GM23248 (cell line): Measurements from ENCODE around the gene DOLK. TPM values are rescaled to one million over a fixed set of nuclear protein-coding genes. Genes with fewer than 3 reads are reported as not detected.

Source experiments
- DNase-seq: peaks from one replicate; pipeline ENCODE4 v3.0.0-alpha.2; 2015
- H2AFZ ChIP-seq: fragments of 200-600 bp; sonication (generic); 2 replicates; pipeline ENCODE4 v1.6.1; 2016; ENCODE audit warnings: antibody characterized with exemption
- H3F3A ChIP-seq: fragments of 200-600 bp; sonication (generic); 2 replicates; pipeline ENCODE4 v1.6.1; 2016; ENCODE audit warnings: mild to moderate bottlenecking, antibody characterized with exemption, mixed run types; ENCODE audit not compliant: insufficient read depth
- H3K27ac ChIP-seq: fragments of 200-600 bp; sonication (generic); 2 replicates; pipeline ENCODE4 v1.5.1; 2016; ENCODE audit warnings: mild to moderate bottlenecking
- H3K27me3 ChIP-seq: fragments of 200-600 bp; sonication (generic); replicated peaks from 2 replicates; pipeline ENCODE4 v1.6.1; 2016; ENCODE audit warnings: mild to moderate bottlenecking; ENCODE audit not compliant: insufficient read depth
- H3K36me3 ChIP-seq: fragments of 200-600 bp; sonication (generic); 2 replicates; pipeline ENCODE4 v1.6.1; 2016; ENCODE audit warnings: low read depth, mild to moderate bottlenecking
- H3K4me1 ChIP-seq: fragments of 200-600 bp; sonication (generic); 2 replicates; pipeline ENCODE4 v1.6.1; 2016; ENCODE audit warnings: mild to moderate bottlenecking; ENCODE audit not compliant: insufficient read depth
- H3K4me2 ChIP-seq: fragments of 200-600 bp; sonication (generic); one replicate; pipeline ENCODE4 v1.6.1; 2016; ENCODE audit warnings: mild to moderate bottlenecking; ENCODE audit not compliant: unreplicated experiment
- H3K4me3 ChIP-seq: fragments of 200-600 bp; sonication (generic); 2 replicates; pipeline ENCODE4 v1.5.1; 2016; ENCODE audit warnings: mild to moderate bottlenecking
- H3K79me2 ChIP-seq: fragments of 200-600 bp; sonication (generic); 2 replicates; pipeline ENCODE4 v1.6.1; 2016; ENCODE audit warnings: mild to moderate bottlenecking; ENCODE audit not compliant: insufficient read depth
- H3K9ac ChIP-seq: fragments of 200-600 bp; sonication (generic); 2 replicates; pipeline ENCODE4 v1.6.1; 2016; ENCODE audit warnings: mild to moderate bottlenecking
- H3K9me2 ChIP-seq: fragments of 200-600 bp; sonication (generic); 2 replicates; pipeline ENCODE4 v1.6.1; 2016; ENCODE audit warnings: mixed run types, mild to moderate bottlenecking, moderate library complexity; ENCODE audit not compliant: insufficient read depth
- H3K9me3 ChIP-seq: fragments of 200-600 bp; sonication (generic); one replicate; pipeline ENCODE4 v1.6.1; 2017; ENCODE audit warnings: low read depth
- H4K20me1 ChIP-seq: fragments of 200-600 bp; sonication (generic); 2 replicates; pipeline ENCODE4 v1.6.0; 2016; ENCODE audit not compliant: insufficient read depth
- EZH2 ChIP-seq: fragments of 200-600 bp; sonication (generic); IDR thresholded peaks from 2 replicates; pipeline ENCODE4 v1.6.1; 2018; ENCODE audit warnings: antibody characterized with exemption, mild to moderate bottlenecking; ENCODE audit not compliant: insufficient read depth, poor library complexity, severe bottlenecking
- EZH2phosphoT487 ChIP-seq: fragments of 200-600 bp; sonication (generic); IDR thresholded peaks from 2 replicates; pipeline ENCODE4 v1.6.1; 2018; ENCODE audit warnings: antibody characterized with exemption, moderate library complexity, mild to moderate bottlenecking, low read depth; ENCODE audit not compliant: insufficient read depth
- WGBS, 2 experiments: methylation state at CpG; one replicate each; pipeline ENCODE4 v1.1.6; 2015 to 2017; ENCODE audit warnings: low lambda C conversion rate in 2 of 2, low coverage in 1 of 2; ENCODE audit errors: missing lambda C conversion rate in 2 of 2; 5-methylcytosine and 5-hydroxymethylcytosine counted together
- in situ Hi-C: fragments of 300-500 bp; cut with MboI; formaldehyde crosslinking; loops from 2 replicates; pipeline ENCODE4 v1.15.0; 2020
- polyA plus RNA-seq: library from polyadenylated mRNA; unstranded; fragments of >200 nt; fragmentation: Nextera tagmentation; extraction: Ambion mirVana; gene quantifications from 2 replicates; pipeline ENCODE4 v1.2.1, GENCODE V29; 2016
- total RNA-seq: library from RNA; depleted of rRNA; stranded (reverse); fragments of >200 nt; shearing (Covaris generic); gene quantifications from 2 replicates; pipeline ENCODE4 v1.2.3, GENCODE V29; 2014

The DOLK gene
- total and polyA plus RNA-seq, 2 experiments from 2014 or later = 31.7 to 36.1 TPM

GRCh38 chr9:128937310-128938165 lies 9.9 kb downstream of the DOLK start:
- H3K36me3 ChIP-seq = no peaks in the 10 kb centered on the region
- H3K79me2 ChIP-seq = no peaks in the 10 kb centered on the region
- no peaks in the 10 kb centered on the region for H3F3A ChIP-seq
- no peak overlapping the region for H3K4me3 ChIP-seq
- no peak overlapping the region for H3K9ac ChIP-seq
- H3K27ac ChIP-seq = no peak overlapping the region
- in situ Hi-C loops = no loop called here
- 95 to 96% methylated on average over 9 of the region's 9 CpGs for WGBS, 2 experiments
- no peaks in the 10 kb centered on the region for H3K27me3 ChIP-seq
- H4K20me1 ChIP-seq = no peaks in the 10 kb centered on the region
- no peaks in the 10 kb centered on the region for H3K9me2 ChIP-seq
- no peak for TF ChIP-seq EZH2
- TF ChIP-seq EZH2phosphoT487 = no peak
- no peak overlapping the region for H3K4me2 ChIP-seq
- no peaks in the 10 kb centered on the region for H3K4me1 ChIP-seq
- no peak for DNase-seq
- no peak overlapping the region for H2AFZ ChIP-seq
- H3K9me3 ChIP-seq = no peaks in the 10 kb centered on the region

DNA sequence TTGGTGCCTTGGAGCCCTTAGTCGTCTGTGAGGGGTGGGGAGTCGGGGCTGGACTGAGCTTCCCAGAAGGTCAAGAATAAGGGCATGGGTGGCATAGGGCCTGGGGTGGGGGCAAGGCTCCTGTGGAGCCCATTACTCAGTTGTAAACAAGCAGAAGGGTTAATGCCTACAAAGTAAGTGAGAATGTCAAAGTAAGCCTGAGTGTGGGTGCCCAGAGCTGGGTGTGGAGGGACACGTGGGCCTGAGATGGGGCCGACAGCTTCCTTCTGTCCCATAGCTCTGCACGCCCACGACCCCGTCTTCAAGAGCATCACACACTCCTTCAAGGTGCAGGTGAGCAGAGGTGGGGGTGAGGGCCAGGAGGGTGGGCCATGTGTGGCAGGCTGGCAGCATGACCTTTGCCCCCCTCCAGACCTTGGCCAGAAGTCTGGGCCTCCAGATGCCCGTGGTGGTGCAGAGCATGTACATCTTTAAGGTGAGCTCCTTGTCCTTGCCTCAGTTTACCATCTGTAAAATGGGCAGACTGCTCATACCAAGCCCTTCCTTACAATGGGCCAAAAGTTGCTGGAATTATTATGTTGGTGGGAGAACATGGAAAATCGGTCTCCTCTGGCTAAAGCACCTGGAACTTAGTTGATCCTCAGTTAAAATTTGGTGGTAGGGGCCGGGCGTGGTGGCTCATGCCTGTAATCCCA lies 11.1 kb downstream of the DOLK start:
- H3K9me2 ChIP-seq = no peaks in the 10 kb centered on the region
- H2AFZ ChIP-seq = no peak overlapping the region
- H3K9ac ChIP-seq = no peak overlapping the region
- in situ Hi-C loops = no loop called here
- no peaks in the 10 kb centered on the region for H3F3A ChIP-seq
- no peaks in the 10 kb centered on the region for H3K9me3 ChIP-seq
- WGBS, 2 experiments = 81 to 88% methylated on average over 11 of the region's 11 CpGs
- no peak overlapping the region for H3K4me2 ChIP-seq
- H3K4me3 ChIP-seq = no peak overlapping the region
- H3K27ac ChIP-seq = no peak overlapping the region
- no peaks in the 10 kb centered on the region for H3K27me3 ChIP-seq
- H3K36me3 ChIP-seq = no peaks in the 10 kb centered on the region
- TF ChIP-seq EZH2phosphoT487 (no peak), EZH2 (no peak)
- H3K4me1 ChIP-seq = no peaks in the 10 kb centered on the region
- H3K79me2 ChIP-seq = no peaks in the 10 kb centered on the region
- H4K20me1 ChIP-seq = no peaks in the 10 kb centered on the region
- DNase-seq = no peak

DNA sequence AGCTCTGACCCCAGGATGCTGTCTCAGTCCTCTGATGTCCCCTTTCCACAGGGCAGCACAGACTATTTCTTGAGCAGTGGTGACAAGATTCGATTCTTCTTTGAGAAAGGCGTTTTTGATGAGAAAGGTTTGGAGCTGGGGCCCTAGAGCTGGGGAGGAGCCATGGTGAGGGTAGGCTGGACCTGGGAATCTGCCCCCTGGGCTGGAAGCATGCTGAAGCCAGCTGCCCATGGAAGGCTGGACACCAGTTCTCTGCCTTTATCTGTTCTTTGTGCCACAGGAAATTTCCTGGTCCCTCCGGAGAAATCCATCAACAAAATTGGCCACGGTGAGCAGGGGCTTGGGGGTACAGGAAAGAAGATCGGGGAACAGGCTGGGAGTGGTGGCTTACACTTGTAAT lies 13.7 kb downstream of the DOLK start:
- no peaks in the 10 kb centered on the region for H3K9me2 ChIP-seq
- H3K9me3 ChIP-seq = no peaks in the 10 kb centered on the region
- H4K20me1 ChIP-seq = no peaks in the 10 kb centered on the region
- no peaks in the 10 kb centered on the region for H3K27me3 ChIP-seq
- H3K4me3 ChIP-seq = no peak overlapping the region
- no peak overlapping the region for H3K4me2 ChIP-seq
- DNase-seq = no peak
- in situ Hi-C loops = no loop called here
- no peak overlapping the region for H3K9ac ChIP-seq
- H3K79me2 ChIP-seq = no peaks in the 10 kb centered on the region
- no peak for TF ChIP-seq EZH2phosphoT487
- no peak for TF ChIP-seq EZH2
- WGBS, 2 experiments = 81 to 82% methylated on average over 5 of the region's 5 CpGs
- H3K4me1 ChIP-seq = no peaks in the 10 kb centered on the region
- H3K36me3 ChIP-seq = no peaks in the 10 kb centered on the region
- H2AFZ ChIP-seq = no peak overlapping the region
- no peaks in the 10 kb centered on the region for H3F3A ChIP-seq
- no peak overlapping the region for H3K27ac ChIP-seq

GRCh38 chr9:128929560-128929959 lies 17.8 kb downstream of the DOLK start:
- WGBS, 2 experiments = 92 to 95% methylated on average over 4 of the region's 4 CpGs

More at GRCh38 chr9:128929560-128929959, 17.8 kb downstream of the DOLK start:
- H4K20me1 ChIP-seq = no peaks in the 10 kb centered on the region
- H3K36me3 ChIP-seq = no peaks in the 10 kb centered on the region
- no peak overlapping the region for H3K4me3 ChIP-seq
- H3K79me2 ChIP-seq = no peaks in the 10 kb centered on the region
- H3F3A ChIP-seq = no peaks in the 10 kb centered on the region
- no peaks in the 10 kb centered on the region for H3K9me3 ChIP-seq
- in situ Hi-C loops = loop anchor here (5.0 kb wide), 1 partner anchor 62 kb away; no protein-coding TSS in a partner anchor
- DNase-seq = no peak
- no peak overlapping the region for H3K4me2 ChIP-seq
- no peaks in the 10 kb centered on the region for H3K9me2 ChIP-seq
- TF ChIP-seq EZH2 = no peak
- TF ChIP-seq EZH2phosphoT487 = no peak
- H2AFZ ChIP-seq = no peak overlapping the region
- H3K27ac ChIP-seq = no peak overlapping the region
- H3K9ac ChIP-seq = no peak overlapping the region
- H3K27me3 ChIP-seq = no peaks in the 10 kb centered on the region
- no peaks in the 10 kb centered on the region for H3K4me1 ChIP-seq
